Right renal pelvis (tissue), 4 donors: ENCODE measurements around the gene TFCP2L1. TPM values are rescaled to one million over a fixed set of nuclear protein-coding genes. Genes with fewer than 3 reads are reported as not detected.
"Not testable (repeated sequence)": the region's sequence is repeated elsewhere in the genome, so short reads cannot be mapped to it uniquely, and the experiment has no call there.

Experiments
- DNase-seq, 4 donors: peaks; one replicate each; pipeline ENCODE4 v3.0.0-alpha.2; 2013; ENCODE audit warnings: low read depth in 4 of 4, low spot score in 3 of 4, missing footprints in 1 of 4
- polyA plus RNA-seq, 4 donors: library from polyadenylated mRNA; unstranded; fragments of 120-200 nt; gene quantifications; one replicate each; pipeline ENCODE4 v1.2.1, GENCODE V29; 2013; ENCODE audit not compliant: insufficient read length in 4 of 4

Gene TFCP2L1
- polyA plus RNA-seq, 4 donors, result 52.8 to 63.4 (median 61.9) TPM

- DNase-seq, result no peak
Observed at GRCh38 chr2:121273116-121273515, 11.9 kb downstream of the TFCP2L1 start.

- no peak for DNase-seq
Observed at GRCh38 chr2:121272596-121272995, 12.4 kb downstream of the TFCP2L1 start.

DNA sequence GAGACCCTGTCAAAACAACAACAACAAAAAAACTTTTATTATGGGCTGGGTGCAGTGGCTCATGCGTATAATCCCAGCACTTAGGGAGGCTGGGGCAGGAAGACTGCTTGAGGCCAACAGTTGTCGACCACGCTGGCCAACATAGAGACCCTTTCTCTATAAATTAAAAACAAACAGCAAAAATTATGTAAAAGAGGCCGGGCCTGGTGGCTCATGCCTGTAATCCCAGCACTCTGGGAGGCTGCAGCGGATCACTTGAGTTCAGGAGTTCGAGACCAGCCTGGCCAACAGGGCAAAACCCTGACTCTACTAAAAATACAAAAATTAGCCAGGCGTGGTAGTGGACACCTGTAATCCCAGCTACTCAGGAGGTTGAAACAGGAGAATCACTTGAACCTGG, 15.6 kb downstream of the TFCP2L1 start:
- not testable (repeated sequence) for DNase-seq

DNA sequence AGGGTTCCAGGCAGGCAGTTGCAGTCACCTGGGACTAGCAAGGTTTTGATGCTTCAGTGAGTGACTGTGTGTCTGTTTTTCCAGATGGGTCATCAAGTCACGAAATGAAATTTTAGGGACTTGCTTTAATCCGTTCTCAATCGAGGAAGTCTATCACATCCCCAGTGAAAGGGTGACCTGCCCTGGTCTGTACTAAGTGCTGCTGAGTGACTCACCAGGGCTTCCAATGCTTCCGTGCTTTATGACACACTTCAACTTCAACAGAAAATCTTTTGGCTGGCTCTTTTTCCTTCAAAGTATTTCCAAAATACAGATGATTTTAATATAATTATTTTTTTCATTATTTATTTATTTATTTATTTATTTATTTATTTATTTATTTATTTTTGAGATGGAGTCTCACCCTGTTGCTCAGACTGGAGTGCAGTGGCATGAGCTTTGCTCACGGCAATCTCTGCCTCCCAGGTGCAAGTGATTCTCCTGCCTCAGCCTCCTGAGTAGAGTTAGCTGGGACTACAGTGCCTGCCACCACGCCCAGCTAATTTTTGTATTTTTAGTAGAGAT, 18.4 kb downstream of the TFCP2L1 start:
- no peak for DNase-seq

DNA sequence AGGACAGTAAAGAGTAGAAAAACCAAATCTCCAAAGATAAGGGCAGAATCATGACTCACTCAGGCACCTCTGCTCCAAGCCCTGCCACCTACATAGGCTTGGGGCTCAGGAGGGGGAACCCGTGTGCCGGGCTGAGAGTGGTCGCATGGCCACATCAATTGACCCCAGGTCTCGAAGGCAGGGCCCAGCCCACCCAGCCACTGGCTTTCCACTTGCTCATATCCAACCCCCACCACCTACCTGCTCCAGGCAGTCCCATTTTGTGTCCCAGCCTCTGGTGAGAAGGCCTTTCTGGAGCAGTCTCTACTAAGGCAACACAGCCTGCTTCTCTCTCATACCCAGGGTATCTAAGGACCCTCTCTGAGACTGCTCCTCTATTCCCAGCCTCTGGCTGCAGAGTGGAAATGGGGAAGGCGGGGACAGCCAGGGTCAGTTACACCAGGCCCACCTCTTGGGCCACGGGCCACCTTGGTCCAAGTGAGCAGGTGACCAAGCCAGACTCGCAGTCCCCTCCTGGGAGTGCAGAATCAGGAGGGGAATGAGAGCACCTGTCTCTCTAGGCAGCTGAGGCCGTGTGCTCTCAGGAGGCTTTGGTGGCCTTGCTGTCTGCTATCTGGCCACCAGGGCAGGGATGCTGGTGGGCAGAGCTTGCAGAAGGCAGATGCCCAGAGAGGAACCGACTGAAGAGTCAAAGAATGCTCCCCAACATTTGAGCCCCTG, 20.8 kb downstream of the TFCP2L1 start:
- DNase-seq, result no peak

GRCh38 chr2:121260370-121261154, 24.4 kb downstream of the TFCP2L1 start:
- no peak for DNase-seq

- DNase-seq, result no peak
Observed at GRCh38 chr2:121258051-121258450, 27.0 kb downstream of the TFCP2L1 start.

DNA sequence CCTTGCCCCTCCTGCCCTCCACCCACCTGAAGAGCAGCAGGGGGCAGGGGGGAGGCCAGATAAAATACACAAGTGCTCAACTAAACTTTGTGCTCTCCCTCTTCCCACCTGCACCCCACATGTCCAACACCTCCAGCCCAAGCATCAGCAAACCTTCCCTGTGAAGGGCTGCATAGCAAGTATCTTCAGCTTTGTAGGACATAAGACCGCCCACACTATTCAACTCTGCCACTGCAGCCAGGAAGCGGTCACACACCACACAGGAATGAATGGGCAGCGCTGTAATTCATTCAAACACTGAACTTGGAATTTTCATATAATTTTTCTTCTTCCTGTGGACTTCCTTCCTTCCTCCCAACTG, 27.5 kb downstream of the TFCP2L1 start:
- DNase-seq, result no peak

DNA sequence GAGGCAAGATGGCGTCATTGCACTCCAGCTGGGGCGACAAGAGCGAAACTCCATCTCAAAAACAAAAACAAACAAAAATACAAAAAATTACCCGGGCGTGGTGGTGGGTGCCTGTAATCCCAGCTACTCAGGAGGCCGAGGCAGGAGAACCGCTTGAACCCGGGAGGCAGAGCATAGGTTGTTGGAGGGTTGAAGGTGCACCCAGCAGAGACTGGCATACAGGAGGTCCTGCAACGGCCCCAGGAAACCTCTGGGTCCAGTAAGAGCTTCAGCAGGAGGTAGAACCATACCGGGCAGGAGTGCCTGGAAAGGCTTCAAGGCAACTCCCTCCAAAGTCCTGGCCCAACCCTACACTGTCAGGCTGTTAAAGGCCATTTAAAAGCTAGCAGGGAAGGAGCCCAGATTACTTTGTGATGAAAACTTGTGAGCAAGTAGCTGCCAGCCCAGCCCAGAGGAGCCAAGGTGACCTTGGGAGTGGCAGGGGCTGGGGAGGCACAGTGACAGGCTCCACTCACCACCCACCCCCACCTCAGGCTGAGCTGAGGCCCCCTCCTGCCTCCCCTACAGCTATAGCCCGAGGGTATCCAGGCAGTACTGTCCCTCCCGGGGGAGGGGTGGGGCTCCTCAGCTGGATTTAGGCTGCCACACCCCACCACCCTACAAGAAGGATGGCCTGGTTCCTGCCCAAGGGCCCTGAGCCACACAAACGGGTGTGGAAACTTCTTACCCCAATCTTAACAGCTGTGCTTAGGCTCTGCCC, 28.1 kb downstream of the TFCP2L1 start:
- no peak for DNase-seq

- DNase-seq, result no peak
Observed at GRCh38 chr2:121255358-121255757, 29.6 kb downstream of the TFCP2L1 start.

- DNase-seq, result no peak
Observed at GRCh38 chr2:121254748-121255147, 30.3 kb downstream of the TFCP2L1 start.

- no peak for DNase-seq
Observed at GRCh38 chr2:121253674-121254240, 31.2 kb downstream of the TFCP2L1 start.

DNA sequence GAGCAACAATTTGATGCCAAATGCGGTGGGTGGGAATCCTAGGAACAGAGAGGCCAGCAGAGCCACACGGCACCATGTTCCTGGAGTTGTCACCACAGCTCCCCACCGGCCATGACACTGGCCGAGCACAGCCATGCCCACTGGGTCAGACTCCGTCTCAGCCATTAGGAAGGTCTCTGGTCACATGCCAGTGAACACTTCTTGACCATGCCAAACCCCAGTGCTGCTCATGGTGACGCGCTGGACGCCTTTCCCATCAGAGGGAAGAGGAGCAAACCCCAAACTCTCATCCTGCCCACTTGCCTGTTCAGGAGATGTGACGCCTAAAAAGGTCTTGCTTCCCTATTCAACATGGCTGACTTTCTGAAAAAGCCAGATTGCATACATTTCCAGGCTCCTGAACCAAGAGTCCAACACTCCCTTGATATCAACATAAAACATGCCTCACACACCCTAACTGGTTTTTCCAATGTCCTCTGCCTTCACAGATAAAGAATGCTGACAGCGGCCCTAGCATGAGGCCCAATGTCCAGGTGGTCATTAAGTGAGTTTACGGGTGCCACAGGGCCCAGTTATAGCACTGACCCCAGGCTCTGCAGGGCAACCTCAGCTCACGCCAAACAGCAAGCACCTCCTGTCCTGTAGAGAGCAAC, 31.9 kb downstream of the TFCP2L1 start:
- DNase-seq, result no peak

DNA sequence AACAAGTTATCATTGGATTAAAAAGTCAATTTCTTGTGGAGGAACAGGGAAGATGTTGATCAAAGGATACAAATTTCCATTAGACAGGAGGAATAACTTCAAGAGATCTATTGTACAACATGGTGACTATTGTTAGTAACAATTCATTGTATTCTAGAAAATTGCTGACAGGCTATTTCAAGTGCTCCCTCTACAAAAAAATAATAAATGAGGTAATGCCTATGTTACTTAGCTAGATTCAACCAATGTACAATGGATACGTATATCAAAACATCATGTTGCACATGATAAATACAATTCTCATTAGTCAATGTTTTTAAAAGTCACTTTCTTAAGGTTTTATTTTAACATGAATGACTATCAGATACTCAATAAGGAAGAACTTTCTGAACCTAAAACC, 33.5 kb downstream of the TFCP2L1 start:
- no peak for DNase-seq

DNA sequence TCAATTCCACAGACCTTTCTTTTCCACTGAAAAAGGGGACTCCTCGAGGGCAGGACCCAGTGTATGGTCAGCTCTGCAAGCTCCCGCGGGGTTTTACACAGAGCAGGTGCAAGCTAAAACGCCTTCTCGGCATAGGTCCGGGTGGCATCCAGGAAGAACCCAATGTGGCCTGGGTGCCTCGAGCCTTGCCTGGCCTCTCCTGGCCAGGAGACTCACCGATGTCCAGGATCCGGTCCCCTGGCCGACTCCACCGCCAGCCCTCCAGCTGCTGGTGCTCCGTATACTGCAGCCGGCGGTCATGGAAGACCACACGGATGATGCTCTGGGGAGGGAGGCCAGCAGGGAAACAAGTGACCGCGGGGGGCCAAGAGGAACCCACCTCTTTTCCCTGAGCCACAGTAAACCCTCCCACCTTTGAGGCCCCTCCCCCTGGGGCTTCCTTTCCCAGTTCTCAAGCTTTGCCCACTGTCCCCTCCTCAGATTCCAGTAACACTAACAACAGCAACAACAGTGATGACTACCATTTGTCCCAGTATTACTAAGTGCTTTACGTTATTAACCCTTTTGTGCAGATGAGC, 36.1 kb downstream of the TFCP2L1 start:
- DNase-seq, result no peak

- no peak for DNase-seq
Observed at GRCh38 chr2:121247971-121248370, 37.0 kb downstream of the TFCP2L1 start.

- no peak for DNase-seq
Observed at GRCh38 chr2:121247534-121247933, 37.5 kb downstream of the TFCP2L1 start.

DNA sequence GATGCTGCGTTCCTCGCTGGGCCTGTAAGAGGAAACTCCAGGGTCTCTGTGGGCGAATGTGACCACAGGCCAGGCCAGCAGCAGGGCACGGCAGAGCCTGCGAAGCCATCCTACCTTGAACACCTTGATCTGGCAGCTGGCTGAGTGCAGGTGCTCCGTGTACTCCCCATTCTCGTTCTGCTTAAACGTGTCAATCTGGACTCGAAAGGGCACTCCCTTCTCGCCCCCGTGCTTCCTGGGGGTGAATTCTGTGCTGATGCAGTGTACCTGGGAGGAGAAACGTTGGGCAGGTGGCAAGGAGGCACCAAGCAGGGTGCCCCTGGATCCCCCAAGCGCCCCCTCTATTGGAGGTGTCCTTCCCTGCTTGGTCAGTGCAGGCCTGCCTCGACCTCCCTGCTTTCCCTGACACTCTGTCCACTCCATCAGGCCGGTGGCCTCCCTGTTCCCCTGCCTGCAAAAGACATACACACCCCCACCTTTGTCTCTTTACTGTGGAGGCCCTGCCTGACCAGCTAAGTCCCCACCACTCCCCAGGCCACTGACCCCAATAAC, 38.2 kb downstream of the TFCP2L1 start:
- no peak for DNase-seq

GRCh38 chr2:121245913-121246312, 39.1 kb downstream of the TFCP2L1 start:
- no peak for DNase-seq
